AG09319 (cell line): ENCODE data around the gene AQP3.

Experiments
- DNase-seq: peaks from one replicate; pipeline ENCODE4 v3.0.0-alpha.2; 2010; ENCODE audit warnings: low read depth; ENCODE audit errors: extremely low read depth
- TF ChIP-seq, protein P1 (sequence below): IDR thresholded peaks from 2 replicates; pipeline ENCODE4 v1.5.1; 2011; ENCODE audit warnings: low read depth, mild to moderate bottlenecking, inconsistent platforms, low read length, moderate library complexity

The AQP3 gene

DNA sequence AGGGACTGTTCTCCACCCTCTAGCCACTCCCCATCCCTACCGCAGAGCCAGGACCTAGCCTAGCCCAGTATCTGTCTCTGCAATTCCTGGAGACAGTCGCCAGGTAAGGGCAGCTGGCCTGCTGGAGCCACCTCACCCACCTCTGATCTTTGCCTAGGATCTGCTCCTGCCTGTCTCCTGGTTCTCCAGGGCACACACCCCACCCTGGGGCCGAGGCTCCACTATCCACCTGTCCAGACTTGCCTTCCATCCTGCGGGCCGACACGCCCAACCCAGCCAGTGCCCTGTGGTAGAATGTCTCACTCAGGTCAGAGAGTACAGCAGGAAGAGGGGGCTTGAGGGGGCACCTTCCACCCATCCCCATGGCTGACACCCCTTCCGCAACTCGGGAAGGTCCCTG is 29.3 kb downstream of the AQP3 start:
- TF ChIP-seq, protein P1, sequence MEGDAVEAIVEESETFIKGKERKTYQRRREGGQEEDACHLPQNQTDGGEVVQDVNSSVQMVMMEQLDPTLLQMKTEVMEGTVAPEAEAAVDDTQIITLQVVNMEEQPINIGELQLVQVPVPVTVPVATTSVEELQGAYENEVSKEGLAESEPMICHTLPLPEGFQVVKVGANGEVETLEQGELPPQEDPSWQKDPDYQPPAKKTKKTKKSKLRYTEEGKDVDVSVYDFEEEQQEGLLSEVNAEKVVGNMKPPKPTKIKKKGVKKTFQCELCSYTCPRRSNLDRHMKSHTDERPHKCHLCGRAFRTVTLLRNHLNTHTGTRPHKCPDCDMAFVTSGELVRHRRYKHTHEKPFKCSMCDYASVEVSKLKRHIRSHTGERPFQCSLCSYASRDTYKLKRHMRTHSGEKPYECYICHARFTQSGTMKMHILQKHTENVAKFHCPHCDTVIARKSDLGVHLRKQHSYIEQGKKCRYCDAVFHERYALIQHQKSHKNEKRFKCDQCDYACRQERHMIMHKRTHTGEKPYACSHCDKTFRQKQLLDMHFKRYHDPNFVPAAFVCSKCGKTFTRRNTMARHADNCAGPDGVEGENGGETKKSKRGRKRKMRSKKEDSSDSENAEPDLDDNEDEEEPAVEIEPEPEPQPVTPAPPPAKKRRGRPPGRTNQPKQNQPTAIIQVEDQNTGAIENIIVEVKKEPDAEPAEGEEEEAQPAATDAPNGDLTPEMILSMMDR = no peak
- DNase-seq = no peak

DNA sequence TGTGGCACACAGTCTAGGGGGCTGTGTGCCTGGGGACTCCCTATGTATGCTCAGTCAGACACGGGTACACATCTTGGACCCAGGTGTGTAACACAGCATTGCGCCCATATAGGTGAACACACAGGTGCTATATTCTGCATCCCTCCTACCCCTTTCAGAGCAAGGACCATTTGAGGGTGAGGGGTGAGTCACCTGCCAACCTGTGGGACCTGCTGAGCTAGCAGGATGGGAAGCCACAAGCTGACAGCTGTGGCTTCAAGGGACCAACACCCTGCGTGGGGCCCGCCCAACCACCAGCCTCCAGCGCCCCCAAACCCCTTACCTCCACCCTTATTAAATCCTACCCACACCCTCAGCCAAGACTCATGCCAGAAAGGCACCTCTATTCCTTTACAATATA is 30.4 kb downstream of the AQP3 start:
- no peak for DNase-seq
- TF ChIP-seq, protein P1 = no peak

DNA sequence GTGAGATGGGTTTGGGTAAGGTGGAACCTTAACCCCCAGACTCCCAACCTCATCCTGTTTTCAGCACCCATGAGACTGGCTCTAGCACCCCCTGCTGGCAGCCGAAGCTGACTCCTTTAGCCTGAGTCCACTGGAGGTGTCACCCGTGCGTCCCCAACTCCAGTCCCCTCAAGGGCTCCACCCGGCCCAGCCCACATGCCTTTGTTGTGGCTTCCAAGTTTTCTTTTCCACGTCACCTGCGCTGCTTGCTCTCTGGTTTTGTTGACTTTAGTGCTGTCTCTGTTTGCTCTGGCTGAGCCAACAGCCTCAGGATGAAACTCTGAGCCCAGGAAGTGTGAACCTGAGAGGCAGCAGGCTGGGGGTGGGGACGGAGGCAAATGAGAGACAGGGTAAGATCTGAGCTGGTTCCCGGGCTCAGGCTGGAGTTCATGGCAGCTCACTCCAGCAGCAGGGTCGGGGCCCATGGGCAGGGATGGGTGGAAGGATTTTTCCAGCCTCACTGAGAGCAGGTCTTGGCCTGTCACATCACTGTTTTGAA is 31.8 kb downstream of the AQP3 start:
- TF ChIP-seq, protein P1 = peak; percentile 77
- no peak for DNase-seq

DNA sequence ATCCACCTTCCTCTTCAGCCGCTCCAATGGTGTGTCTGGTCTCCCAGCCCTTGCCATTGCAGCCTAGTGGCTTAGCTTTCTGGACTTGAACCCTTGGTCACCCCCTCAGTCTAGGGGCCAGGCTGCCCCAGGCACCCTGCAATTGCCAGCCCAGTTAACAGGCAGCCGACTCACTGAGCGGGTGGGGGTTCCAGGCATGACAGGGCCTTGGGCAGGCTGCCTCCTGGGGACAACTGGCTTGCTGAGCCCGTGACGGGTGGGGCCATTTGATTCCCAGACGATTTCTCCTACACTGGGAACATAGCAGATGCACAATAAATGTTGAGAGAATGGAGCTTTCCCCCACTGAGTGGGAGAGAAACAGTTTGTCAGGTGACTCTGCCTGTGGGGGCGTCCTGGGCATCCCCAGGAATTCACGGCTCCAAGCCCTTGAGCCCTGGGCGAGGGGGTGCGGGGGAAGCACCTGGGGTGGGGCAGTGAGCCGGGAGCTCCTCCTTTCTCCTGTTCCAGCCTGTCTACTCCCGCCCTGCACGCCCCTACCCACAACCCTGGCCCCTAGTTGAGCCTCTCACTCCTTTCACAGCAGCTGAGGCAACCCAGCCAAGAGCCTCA is 32.4 kb downstream of the AQP3 start:
- DNase-seq = no peak
- TF ChIP-seq, protein P1 = no peak

DNA sequence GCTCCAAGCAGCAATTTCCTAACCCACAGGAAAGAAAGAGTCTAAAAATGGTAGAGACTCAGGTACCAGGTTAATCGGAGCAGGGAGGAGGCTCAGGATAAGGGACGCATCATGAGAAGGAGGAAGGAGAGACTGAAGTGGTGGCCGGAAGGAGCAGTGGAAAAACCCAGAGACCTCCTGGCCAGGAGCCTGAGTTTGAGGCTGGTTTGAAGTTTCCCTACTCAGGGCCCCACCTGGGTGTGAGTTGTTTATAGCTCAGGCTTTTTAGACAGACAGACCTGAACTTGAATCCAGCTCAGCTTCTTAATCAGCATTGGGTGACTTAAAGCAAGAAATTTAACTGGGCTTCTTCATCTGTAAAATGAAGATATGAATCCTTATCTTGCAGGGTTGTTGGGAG is 33.1 kb downstream of the AQP3 start:
- DNase-seq = no peak
- TF ChIP-seq, protein P1 = no peak

DNA sequence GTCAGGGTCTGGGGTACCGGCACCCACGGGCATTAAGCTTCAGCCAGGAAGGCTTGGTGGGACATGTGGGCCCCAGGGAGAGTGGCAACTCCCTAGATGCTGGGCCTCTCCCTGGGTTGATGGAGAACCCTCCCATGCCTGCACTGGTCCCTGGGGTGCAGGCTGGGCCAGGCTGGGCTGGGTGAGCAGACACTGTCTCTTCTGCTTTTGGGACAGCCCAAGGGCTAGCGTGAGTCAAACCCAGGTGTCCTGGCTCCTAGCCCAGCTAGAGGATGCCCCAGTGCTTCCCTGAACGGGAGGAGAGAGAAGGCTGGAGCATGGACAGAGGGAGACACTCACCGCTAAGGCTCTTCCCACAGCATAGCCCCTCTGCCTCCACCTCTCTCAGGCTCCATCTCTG is 39.3 kb downstream of the AQP3 start:
- no peak for DNase-seq
- TF ChIP-seq, protein P1 = no peak

DNA sequence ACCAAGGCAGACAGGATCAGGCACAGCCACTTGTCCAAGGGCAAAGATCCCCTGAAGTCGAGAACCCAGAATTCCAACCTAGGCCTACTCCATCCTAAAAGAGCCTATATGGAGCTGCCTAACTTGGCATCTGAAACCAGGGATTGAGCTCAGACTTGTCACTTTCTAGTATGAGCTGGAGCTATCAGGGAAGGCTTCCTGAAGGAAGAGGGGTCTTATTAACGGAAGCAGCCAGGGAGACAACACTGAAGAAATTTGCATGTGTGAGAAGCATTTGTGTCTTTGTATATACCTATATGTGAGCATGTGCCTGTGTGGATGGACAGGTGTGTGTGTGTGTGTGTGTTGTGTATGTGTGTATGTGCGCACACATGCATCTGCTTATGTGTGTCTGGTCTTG is 40.3 kb downstream of the AQP3 start:
- TF ChIP-seq, protein P1 = no peak
- DNase-seq = no peak
